Endothelial cell of umbilical vein (primary cell): ENCODE measurements around the gene SGCE. TPM values are rescaled to one million over a fixed set of nuclear protein-coding genes. Genes with fewer than 3 reads are reported as not detected.

Experiments used
- BruUV-seq: library from RNA; stranded (reverse); fragments of 400-500 nt; replicated peaks from 2 replicates; lab custom pipeline; 2021; lab: Mats Ljungman, UMichigan
- CTCF ChIA-PET: fragments of 300-600, 350-600 bp; sonication (Branson Sonifier 250); formaldehyde crosslinking; loops from one replicate; lab custom pipeline; 2021; ENCODE audit warnings: antibody characterized with exemption, inconsistent platforms; lab: Charles Lee
- POLR2A ChIA-PET: fragments of 300-600, 350-600 bp; sonication (Branson Sonifier 250); formaldehyde crosslinking; loops from one replicate; lab custom pipeline; 2021; ENCODE audit warnings: antibody characterized with exemption, inconsistent platforms; lab: Charles Lee
- DNase-seq: peaks from one replicate; pipeline ENCODE4 v3.0.0-alpha.2; 2011; ENCODE audit warnings: low read depth, low spot score
- FAIRE-seq: peaks from 2 replicates; lab custom pipeline; 2011; peaks lifted over from hg19 to GRCh38; lab: Jason Lieb, UNC
- H2AFZ ChIP-seq: 2 replicates; pipeline ENCODE4 v1.6.0; 2012; ENCODE audit warnings: low read depth, low read length, control low read depth, inconsistent platforms
- H3K27ac ChIP-seq: 2 replicates; pipeline ENCODE4 v1.5.1; 2011; ENCODE audit warnings: low read depth, mild to moderate bottlenecking, control low read depth, low read length, moderate library complexity; ENCODE audit not compliant: insufficient read depth
- H3K27me3 ChIP-seq, 2 experiments: 2 replicates each; pipeline versions ENCODE4 v1.6.0 to v1.6.1; 2011; ENCODE audit warnings: low read length in 2 of 2, mixed read lengths in 1 of 2; ENCODE audit not compliant: control insufficient read depth in 2 of 2, insufficient read depth in 2 of 2
- H3K36me3 ChIP-seq, 2 experiments: 2 replicates in 1 of 2; 3 replicates in 1 of 2; pipeline ENCODE4 v1.5.1; 2011; ENCODE audit warnings: low read length in 2 of 2, mild to moderate bottlenecking in 1 of 2, moderate library complexity in 1 of 2; ENCODE audit not compliant: control insufficient read depth in 2 of 2, insufficient read depth in 2 of 2; ENCODE audit errors: extremely low read depth in 1 of 2
- H3K4me1 ChIP-seq: 3 replicates; pipeline ENCODE4 v1.5.1; 2011; ENCODE audit warnings: mild to moderate bottlenecking, low read length; ENCODE audit not compliant: control insufficient read depth, insufficient read depth; ENCODE audit errors: extremely low read depth
- H3K4me2 ChIP-seq: 2 replicates; pipeline ENCODE4 v1.6.1; 2011; ENCODE audit warnings: low read length, control low read depth, mixed read lengths; ENCODE audit not compliant: insufficient read depth
- H3K4me3 ChIP-seq, 3 experiments: fragments of 200-600 bp in 1 of 3; sonication (generic), shearing (Covaris generic) in 1 of 3; replicated peaks in 1 of 3; 2 replicates each; pipeline ENCODE4 v1.5.1; 2011 to 2016; ENCODE audit warnings: control low read depth in 3 of 3, low read length in 3 of 3, mild to moderate bottlenecking in 2 of 3, inconsistent platforms in 1 of 3, low read depth in 1 of 3, moderate library complexity in 1 of 3; ENCODE audit not compliant: insufficient read depth in 1 of 3
- H3K79me2 ChIP-seq: 2 replicates; pipeline ENCODE4 v1.6.0; 2012; ENCODE audit warnings: low read length, inconsistent platforms; ENCODE audit not compliant: control insufficient read depth, insufficient read depth
- H3K9ac ChIP-seq: replicated peaks from 2 replicates; pipeline ENCODE3; 2011; ENCODE audit warnings: low read length, control low read depth; ENCODE audit not compliant: insufficient read depth; ENCODE audit errors: extremely low read depth
- H3K9me1 ChIP-seq: replicated peaks from 3 replicates; pipeline ENCODE4 v1.6.0; 2011; ENCODE audit warnings: mild to moderate bottlenecking, low read length; ENCODE audit not compliant: control insufficient read depth, insufficient read depth; ENCODE audit errors: extremely low read depth
- H3K9me3 ChIP-seq: replicated peaks from 2 replicates; pipeline ENCODE4 v1.5.1; 2012; ENCODE audit warnings: low read length, inconsistent platforms; ENCODE audit not compliant: control insufficient read depth, insufficient read depth
- H4K20me1 ChIP-seq: replicated peaks from 2 replicates; pipeline ENCODE3; 2011; ENCODE audit warnings: mild to moderate bottlenecking, low read length; ENCODE audit not compliant: control insufficient read depth, insufficient read depth; ENCODE audit errors: extremely low read depth
- CTCF ChIP-seq, 2 donors: IDR thresholded peaks; 1 replicate in 1 of 2; 2 replicates in 1 of 2; pipeline ENCODE4 v1.5.1; 2011; ENCODE audit warnings: low read length in 2 of 2, mild to moderate bottlenecking in 2 of 2, moderate library complexity in 2 of 2, control low read depth in 1 of 2, inconsistent platforms in 1 of 2, low read depth in 1 of 2; ENCODE audit not compliant: insufficient read depth in 1 of 2; ENCODE audit errors: extremely low read depth in 1 of 2
- EZH2 ChIP-seq: IDR thresholded peaks from 2 replicates; pipeline ENCODE4 v1.6.1; 2012; ENCODE audit warnings: borderline replicate concordance, low read depth, mild to moderate bottlenecking, moderate library complexity, low read length, inconsistent platforms; ENCODE audit not compliant: severe bottlenecking
- FOS ChIP-seq: IDR thresholded peaks from 2 replicates; pipeline ENCODE4 v1.6.1; 2011; ENCODE audit warnings: mild to moderate bottlenecking, low read length, moderate library complexity, borderline replicate concordance; ENCODE audit not compliant: insufficient read depth
- GATA2 ChIP-seq: IDR thresholded peaks from 2 replicates; pipeline ENCODE4 v1.7.0; 2011; ENCODE audit warnings: low read depth, mild to moderate bottlenecking, moderate library complexity, mixed read lengths, low read length; ENCODE audit not compliant: insufficient read length, insufficient read depth
- JUN ChIP-seq: IDR thresholded peaks from 2 replicates; pipeline ENCODE4 v1.6.1; 2011; ENCODE audit warnings: borderline replicate concordance, low read depth; ENCODE audit not compliant: insufficient read length, insufficient read depth
- MAX ChIP-seq: IDR thresholded peaks from 2 replicates; pipeline ENCODE4 v1.6.1; 2011; ENCODE audit not compliant: insufficient read depth, insufficient read length
- MYC ChIP-seq: IDR thresholded peaks from one replicate; pipeline ENCODE4 v1.6.1; 2011; ENCODE audit warnings: mild to moderate bottlenecking, low read depth, low read length
- POLR2A ChIP-seq: IDR thresholded peaks from 2 replicates; pipeline ENCODE4 v1.6.1; 2012; ENCODE audit warnings: low read depth, mild to moderate bottlenecking, control low read depth, low read length
- POLR2AphosphoS5 ChIP-seq: IDR thresholded peaks from 2 replicates; pipeline ENCODE4 v1.6.1; 2012; ENCODE audit warnings: low read depth, mild to moderate bottlenecking, control low read depth, low read length, moderate library complexity; ENCODE audit not compliant: insufficient read depth
- dilution Hi-C: fragments of 300-500 bp; cut with MboI; formaldehyde crosslinking; loops from one replicate; pipeline ENCODE4 v1.15.0; 2019; ENCODE audit warnings: low sequenced_read_pairs; ENCODE audit not compliant: extremely low pct_ligation_motif_present
- intact Hi-C: fragments of 100-400 bp; cut with micrococcal nuclease; formaldehyde crosslinking; loops from one replicate; pipeline ENCODE4 v1.10.0; 2022
- polyA plus RNA-seq, 4 experiments: library from polyadenylated mRNA; depleted of rRNA in 3 of 4; stranded (reverse) in 3 of 4; unstranded in 1 of 4; fragments of >200 nt; gene quantifications; 2 replicates each; pipeline versions ENCODE4 v1.2.1 to v1.2.3, GENCODE V29; 2011 to 2012; ENCODE audit warnings: missing spikeins in 1 of 4
- total RNA-seq: library from RNA; stranded (reverse); gene quantifications from 2 replicates; pipeline ENCODE4 v1.2.3, GENCODE V29; 2021

SGCE gene
- total and polyA plus RNA-seq, 2 donors (not counting 3 experiments of a cell fraction or from before 2014, with no cell fraction given) = 46.8 to 53.3 TPM

- ChIA-PET POLR2A (no interaction called here), CTCF (interaction anchor here (0.9 kb wide), 1 partner anchor 14 kb away, joined by 3 read pairs; no protein-coding TSS in a partner anchor)
- dilution Hi-C loops = no loop called here
- Histone ChIP-seq H3K36me3 (no peaks in the 10 kb centered on the region), H3K9me1 (no peaks in the 10 kb centered on the region), H3K27me3 (no peaks in the 10 kb centered on the region), H3K9ac (no peak overlapping the region), H3K79me2 (no peaks in the 10 kb centered on the region), H3K4me1 (no peaks in the 10 kb centered on the region), H3K4me2 (no peak overlapping the region), H2AFZ (no peak overlapping the region), H3K9me3 (no peaks in the 10 kb centered on the region), H3K4me3 (no peak overlapping the region), H3K27ac (no peak overlapping the region), H4K20me1 (no peaks in the 10 kb centered on the region)
- DNase-seq (no peak), FAIRE-seq (no peak)
- no TSS peak for BruUV-seq
- TF ChIP-seq JUN = no peak
- TF ChIP-seq MAX = no peak
- TF ChIP-seq CTCF (IDR thresholded peaks at IDR 0.05; ENCODE audit: extremely low read depth in 1 of 2, insufficient read depth in 1 of 2, low read depth in 1 of 2, low read length in 2 of 2) = no peak
- TF ChIP-seq POLR2AphosphoS5 = no peak
- TF ChIP-seq FOS = no peak
- TF ChIP-seq EZH2 = no peak
- no peak for TF ChIP-seq GATA2
- no peak for TF ChIP-seq MYC
- no peak for TF ChIP-seq POLR2A
- intact Hi-C loops = no loop called here
These were observed 99.9 kb downstream of the SGCE start for GRCh38 chr7:94556028-94556427.
